Body of pancreas (tissue), 4 donors: ENCODE measurements around the gene FFAR4. TPM values are rescaled to one million over a fixed set of nuclear protein-coding genes. Genes with fewer than 3 reads are reported as not detected.

Experiments
- ATAC-seq: fragments of 150-250 bp; one replicate; pipeline ENCODE4 v1.9.1; 2016
- DNase-seq, 4 donors: peaks; one replicate each; pipeline ENCODE4 v3.0.0-alpha.2; 2019
- H3K27ac ChIP-seq, 4 donors: fragments of 200-600 bp; sonication (generic); 1 replicate in 3 of 4; 2 replicates in 1 of 4; pipeline versions ENCODE4 v1.5.1 to v1.6.1; 2016 to 2019; ENCODE audit warnings: mild to moderate bottlenecking in 1 of 4, mixed read lengths in 1 of 4, moderate library complexity in 1 of 4
- H3K27me3 ChIP-seq, 2 donors: fragments of 200-600 bp; sonication (generic); one replicate each; pipeline ENCODE4 v1.6.0; 2016; ENCODE audit warnings: mild to moderate bottlenecking in 1 of 2
- H3K36me3 ChIP-seq, 2 donors: fragments of 200-600 bp; sonication (generic); replicated peaks in 1 of 2; 2 replicates each; pipeline ENCODE4 v1.5.1; 2016; ENCODE audit warnings: low read depth in 2 of 2; ENCODE audit not compliant: insufficient read depth in 1 of 2
- H3K4me1 ChIP-seq: fragments of 200-600 bp; sonication (generic); one replicate; pipeline ENCODE4 v1.6.0; 2016
- H3K4me3 ChIP-seq, 2 donors: fragments of 200-600 bp; sonication (generic); 1 replicate in 1 of 2; 2 replicates in 1 of 2; pipeline ENCODE4 v1.5.1; 2016 to 2019
- H3K9me3 ChIP-seq, 3 donors: fragments of 200-600 bp; sonication (generic); 1 replicate in 2 of 3; 2 replicates in 1 of 3; pipeline ENCODE4 v1.5.1; 2016
- POLR2A ChIP-seq, 3 donors: fragments of 450-650 bp; IDR thresholded peaks; one replicate each; pipeline ENCODE4 v1.6.1; 2016; ENCODE audit warnings: antibody characterized with exemption in 3 of 3, mild to moderate bottlenecking in 2 of 3
- WGBS, 2 donors: methylation state at CpG; one replicate each; pipeline ENCODE4 v1.1.5; 2017; 5-methylcytosine and 5-hydroxymethylcytosine counted together
- intact Hi-C: fragments of 100-400 bp; cut with DNase I; formaldehyde crosslinking; loops from one replicate; pipeline ENCODE4 v1.15.1; 2023
- total RNA-seq, 2 donors: library from RNA; depleted of rRNA; stranded (reverse); fragments of >200 nt; gene quantifications; one replicate each; pipeline ENCODE4 v1.1.0, GENCODE V29; 2016
- TF ChIP-seq, protein P1 (sequence below), 7 experiments: fragments of 450-650 bp in 4 of 7; fragments of 200-600 bp in 3 of 7; sonication (generic) in 3 of 7; IDR thresholded peaks; one replicate each; pipeline ENCODE4 v1.5.1; 2016 to 2019; ENCODE audit warnings: antibody characterized with exemption in 7 of 7

FFAR4 gene
- total RNA-seq, 2 donors from 2014 or later, result 0.78 to 2.3 TPM

DNA sequence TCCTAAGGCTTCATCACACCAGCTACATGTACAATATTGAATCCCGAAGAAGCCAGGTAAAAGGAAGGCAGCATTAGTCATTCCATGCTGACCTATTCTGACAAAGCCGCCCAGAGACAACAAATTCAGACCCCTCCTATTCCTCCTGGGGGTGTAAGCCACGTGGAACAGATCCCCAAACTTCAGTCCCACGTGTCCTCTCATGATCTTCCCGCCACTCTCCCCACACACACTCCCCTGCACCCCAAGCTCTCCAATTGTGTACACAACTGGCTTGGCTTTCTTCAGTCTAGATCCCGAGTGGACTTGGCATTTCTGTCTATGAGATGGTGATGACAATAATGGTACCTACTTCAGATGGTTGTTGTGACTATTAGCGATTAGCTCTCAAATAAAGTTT, 54.5 kb downstream of the FFAR4 start:
- intact Hi-C loops, result no loop called here
- WGBS, 2 donors, result 65 to 74% methylated on average over 7 of the region's 7 CpGs
- H3K36me3 ChIP-seq, result no peaks in the 10 kb centered on the region
- H3K27me3 ChIP-seq, result no peaks in the 10 kb centered on the region
- H3K4me1 ChIP-seq, result no peaks in the 10 kb centered on the region
- H3K9me3 ChIP-seq, result no peaks in the 10 kb centered on the region
- no peak for DNase-seq
- ATAC-seq, result no peak
- no peak overlapping the region for H3K27ac ChIP-seq
- TF ChIP-seq, protein P1, sequence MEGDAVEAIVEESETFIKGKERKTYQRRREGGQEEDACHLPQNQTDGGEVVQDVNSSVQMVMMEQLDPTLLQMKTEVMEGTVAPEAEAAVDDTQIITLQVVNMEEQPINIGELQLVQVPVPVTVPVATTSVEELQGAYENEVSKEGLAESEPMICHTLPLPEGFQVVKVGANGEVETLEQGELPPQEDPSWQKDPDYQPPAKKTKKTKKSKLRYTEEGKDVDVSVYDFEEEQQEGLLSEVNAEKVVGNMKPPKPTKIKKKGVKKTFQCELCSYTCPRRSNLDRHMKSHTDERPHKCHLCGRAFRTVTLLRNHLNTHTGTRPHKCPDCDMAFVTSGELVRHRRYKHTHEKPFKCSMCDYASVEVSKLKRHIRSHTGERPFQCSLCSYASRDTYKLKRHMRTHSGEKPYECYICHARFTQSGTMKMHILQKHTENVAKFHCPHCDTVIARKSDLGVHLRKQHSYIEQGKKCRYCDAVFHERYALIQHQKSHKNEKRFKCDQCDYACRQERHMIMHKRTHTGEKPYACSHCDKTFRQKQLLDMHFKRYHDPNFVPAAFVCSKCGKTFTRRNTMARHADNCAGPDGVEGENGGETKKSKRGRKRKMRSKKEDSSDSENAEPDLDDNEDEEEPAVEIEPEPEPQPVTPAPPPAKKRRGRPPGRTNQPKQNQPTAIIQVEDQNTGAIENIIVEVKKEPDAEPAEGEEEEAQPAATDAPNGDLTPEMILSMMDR (IDR thresholded peaks at IDR 0.05), result no peak
- TF ChIP-seq POLR2A (IDR thresholded peaks at IDR 0.05), result no peak
- no peak overlapping the region for H3K4me3 ChIP-seq

DNA sequence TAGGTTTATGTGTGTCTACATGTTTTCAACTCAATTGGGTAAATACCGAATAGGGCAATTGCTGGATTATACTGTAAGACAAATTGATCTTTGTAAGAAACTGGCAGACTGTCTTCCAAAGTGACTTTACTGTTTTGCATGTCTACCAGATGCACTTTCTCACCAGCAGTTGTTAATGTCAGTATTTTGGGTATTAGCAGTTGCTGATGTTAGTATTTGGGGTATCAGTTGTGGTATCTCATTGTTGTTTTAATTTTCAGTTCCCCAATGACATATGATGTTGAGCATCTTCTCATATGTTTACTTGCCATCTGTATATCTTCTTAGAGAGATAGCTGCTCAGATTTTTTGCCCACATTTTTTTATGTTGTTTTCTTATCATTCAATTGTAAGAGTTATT, 56.5 kb downstream of the FFAR4 start:
- Histone ChIP-seq H3K9me3 (no peaks in the 10 kb centered on the region), H3K36me3 (no peaks in the 10 kb centered on the region), H3K4me3 (no peak overlapping the region), H3K4me1 (no peaks in the 10 kb centered on the region), H3K27me3 (no peaks in the 10 kb centered on the region), H3K27ac (no peak overlapping the region)
- ATAC-seq (no peak), DNase-seq (no peak)
- intact Hi-C loops, result no loop called here
- 75 to 100% methylated on average over 1 of the region's 1 CpG for WGBS, 2 donors
- TF ChIP-seq POLR2A (IDR thresholded peaks at IDR 0.05), result no peak
- TF ChIP-seq, protein P1 (IDR thresholded peaks at IDR 0.05), result no peak

DNA sequence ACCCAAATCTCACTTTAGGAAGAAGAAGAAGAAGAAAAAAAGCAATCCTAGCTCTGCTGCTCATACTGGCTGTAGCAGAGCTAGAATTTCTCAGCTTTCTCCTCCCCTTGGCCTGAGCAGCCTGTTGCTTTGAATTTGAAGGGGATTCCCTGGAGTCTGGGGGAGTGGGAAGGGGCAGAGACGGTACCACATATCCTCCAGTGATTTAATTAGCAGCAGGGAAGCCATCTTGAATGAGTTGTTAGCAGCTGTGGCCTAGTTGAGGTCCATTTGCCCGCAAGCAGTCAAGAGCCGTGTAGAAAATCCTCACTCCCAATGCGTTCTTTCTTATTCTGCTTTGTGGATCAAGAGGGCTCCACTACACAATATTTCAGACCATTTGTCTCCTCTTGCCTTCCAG, 62.4 kb downstream of the FFAR4 start:
- intact Hi-C loops, result no loop called here
- H3K4me3 ChIP-seq, result no peak overlapping the region
- no peaks in the 10 kb centered on the region for H3K4me1 ChIP-seq
- WGBS, 2 donors, result 78 to 82% methylated on average over 4 of the region's 4 CpGs
- H3K27ac ChIP-seq, result no peak overlapping the region
- no peak for TF ChIP-seq POLR2A (IDR thresholded peaks at IDR 0.05)
- TF ChIP-seq, protein P1 (IDR thresholded peaks at IDR 0.05), result no peak
- DNase-seq (no peak), ATAC-seq (no peak)
- no peaks in the 10 kb centered on the region for H3K27me3 ChIP-seq
- H3K9me3 ChIP-seq, result no peaks in the 10 kb centered on the region
- no peaks in the 10 kb centered on the region for H3K36me3 ChIP-seq

DNA sequence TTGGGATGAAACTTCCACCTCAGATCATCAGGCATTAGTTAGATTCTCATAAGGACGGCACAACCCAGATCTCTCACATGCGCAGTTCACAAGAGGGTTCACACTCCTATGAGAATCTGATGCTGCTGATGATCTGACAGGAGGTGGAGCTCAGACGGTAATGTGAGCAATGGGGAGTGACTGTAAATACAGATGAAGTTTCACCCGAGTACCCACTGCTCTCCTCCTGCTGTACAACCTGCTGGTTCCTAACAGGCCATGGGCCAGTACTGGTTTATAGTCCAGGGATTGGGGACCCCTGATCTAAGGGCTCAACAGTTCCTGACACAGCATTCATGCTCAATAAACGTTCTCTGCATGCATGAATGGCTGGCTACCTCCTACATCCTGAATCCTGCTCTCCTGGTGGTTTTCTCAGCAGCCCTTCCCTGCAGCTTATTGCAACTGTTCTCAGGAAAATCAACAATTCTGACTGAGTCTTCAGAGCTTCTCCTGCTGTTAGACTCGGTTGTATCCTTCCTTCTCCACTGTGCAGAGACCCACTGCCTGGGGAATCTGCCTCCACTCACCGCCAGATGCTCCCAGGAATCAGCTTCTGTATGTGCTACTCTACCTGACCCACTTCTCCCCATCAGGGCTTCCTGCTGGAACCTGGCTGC, 63.3 kb downstream of the FFAR4 start:
- Histone ChIP-seq H3K27ac (no peak overlapping the region), H3K27me3 (no peaks in the 10 kb centered on the region), H3K4me1 (no peaks in the 10 kb centered on the region), H3K4me3 (no peak overlapping the region), H3K9me3 (no peaks in the 10 kb centered on the region), H3K36me3 (no peaks in the 10 kb centered on the region)
- ATAC-seq, result no peak
- WGBS, 2 donors, result 66% methylated on average over 7 of the region's 7 CpGs
- DNase-seq, result no peak
- intact Hi-C loops, result no loop called here
- TF ChIP-seq, protein P1 (IDR thresholded peaks at IDR 0.05), result no peak
- no peak for TF ChIP-seq POLR2A (IDR thresholded peaks at IDR 0.05)
